NCI-H1694 (cell line): ENCODE results near the gene RAB8A.
"Not testable (repeated sequence)": the region's sequence is repeated elsewhere in the genome, so short reads cannot be mapped to it uniquely, and the experiment has no call there.

Source experiments
- DNase-seq: peaks from one replicate; lab custom pipeline; 2025; lab: John Stamatoyannopoulos, UW

The RAB8A gene

DNA sequence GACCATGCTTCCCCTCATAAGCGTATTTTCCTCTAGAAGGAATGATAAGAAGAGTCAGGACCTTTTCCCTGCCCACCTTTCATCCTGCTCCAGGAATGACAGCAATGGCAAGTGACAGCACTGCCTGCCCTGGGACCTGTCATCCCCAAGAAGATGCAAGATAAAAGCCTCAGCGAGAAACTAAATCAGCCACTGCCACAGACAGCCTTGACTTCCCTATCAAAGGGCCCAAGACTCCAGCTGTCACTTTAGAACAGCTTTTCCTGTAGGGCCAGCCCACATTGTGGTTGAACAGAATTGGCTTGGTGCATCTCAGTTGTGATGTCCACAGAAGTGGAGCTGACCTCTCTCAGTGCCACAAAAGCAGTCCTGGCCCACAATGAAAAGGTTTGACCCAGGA is 1.1 kb downstream of the RAB8A start:
- DNase-seq: no peak

DNA sequence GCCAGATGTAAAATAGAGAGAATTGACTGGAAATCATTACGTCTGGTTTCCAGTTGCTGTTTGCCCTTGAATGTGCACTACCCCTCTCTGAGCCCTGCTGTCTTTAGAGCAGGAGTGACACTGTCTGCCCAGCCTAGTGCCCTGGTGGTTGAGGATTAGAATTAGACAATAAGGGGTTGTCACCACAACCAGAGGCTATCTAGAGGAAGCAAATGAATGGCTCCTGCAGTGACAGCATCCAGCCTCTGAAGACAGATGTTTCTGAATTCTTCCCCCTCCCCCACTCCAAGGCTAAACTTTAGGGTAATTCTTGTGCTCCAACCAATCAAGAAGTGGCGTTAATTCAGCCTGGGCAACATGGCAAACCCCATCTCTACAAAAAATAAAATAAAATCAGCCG is 2.0 kb downstream of the RAB8A start:
- DNase-seq: no peak

DNA sequence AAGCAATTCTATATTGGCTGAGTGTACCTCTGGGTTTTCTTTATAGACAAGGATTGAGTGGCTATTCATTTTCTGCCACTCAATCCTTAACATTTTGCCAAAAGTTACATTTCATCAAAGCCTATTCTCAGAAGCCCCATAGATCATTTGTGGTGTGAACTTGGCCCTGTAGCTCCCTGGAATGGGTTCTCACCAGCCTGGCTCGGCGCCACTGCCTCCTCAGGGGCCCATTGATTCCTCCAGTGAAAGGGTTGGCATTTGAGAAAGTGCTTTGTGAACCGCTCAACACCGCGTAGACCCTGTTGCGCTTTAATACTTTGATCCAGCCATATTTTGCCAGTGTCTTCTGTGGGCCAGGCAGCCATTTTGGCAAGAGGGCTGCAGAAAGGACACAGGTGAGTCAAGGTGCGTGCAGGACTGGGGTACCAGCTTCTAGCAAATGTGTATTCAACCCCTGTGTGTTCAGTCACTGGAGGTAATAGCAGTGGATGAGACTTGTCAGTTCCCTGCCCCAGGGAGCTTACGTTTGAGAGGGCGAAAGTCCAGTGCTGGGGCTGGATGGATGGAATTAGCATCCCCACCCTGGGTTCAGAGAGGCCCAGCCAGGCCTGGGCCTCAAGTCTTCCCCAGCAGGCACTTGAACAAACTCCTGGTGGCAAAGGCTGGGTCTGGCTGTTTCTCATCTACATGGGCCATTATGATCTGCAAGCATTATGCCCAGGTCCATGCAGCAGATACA is 3.8 kb downstream of the RAB8A start:
- no peak for DNase-seq

DNA sequence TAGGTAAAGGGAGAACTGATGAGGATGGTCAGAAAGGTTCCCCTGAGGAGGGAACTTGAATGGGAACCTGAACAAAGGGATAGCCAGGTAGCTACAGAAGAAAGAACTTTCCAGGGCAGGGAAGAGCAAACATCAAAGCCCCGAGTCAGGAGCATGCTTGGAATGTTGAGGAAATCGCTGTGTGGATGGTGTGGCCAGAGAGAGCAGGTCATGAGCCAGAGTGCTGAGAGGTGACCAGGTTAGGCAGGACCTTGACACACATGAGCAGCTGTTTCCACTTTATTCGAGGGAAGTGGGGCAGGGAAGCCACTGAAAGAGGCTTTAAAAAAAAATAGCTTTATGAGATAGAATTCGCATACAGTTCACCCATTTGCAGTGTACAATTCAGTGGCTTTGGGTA is 4.4 kb downstream of the RAB8A start:
- no peak for DNase-seq

DNA sequence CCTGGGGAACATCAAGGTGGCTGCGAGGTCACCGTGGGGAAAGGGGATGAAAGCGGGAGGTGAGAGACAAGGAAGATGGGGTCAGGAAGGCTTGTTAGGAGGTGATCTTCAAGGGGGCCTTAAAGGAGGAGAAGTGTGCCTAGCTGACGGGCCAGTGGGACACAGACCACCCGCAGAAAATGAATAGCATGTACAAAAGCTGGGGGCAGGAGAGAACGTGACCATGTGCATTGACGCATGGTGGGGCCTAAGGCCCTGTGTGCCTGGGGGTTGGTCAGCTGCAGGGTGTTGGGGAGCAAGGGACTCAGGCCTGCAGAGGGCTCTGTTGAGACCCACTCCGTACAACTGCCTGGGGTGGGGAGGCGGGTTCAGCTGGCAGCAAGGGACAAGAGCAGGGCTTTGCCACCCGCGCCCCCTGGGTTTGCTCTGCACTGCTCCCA is 5.9 kb downstream of the RAB8A start:
- DNase-seq: no peak

DNA sequence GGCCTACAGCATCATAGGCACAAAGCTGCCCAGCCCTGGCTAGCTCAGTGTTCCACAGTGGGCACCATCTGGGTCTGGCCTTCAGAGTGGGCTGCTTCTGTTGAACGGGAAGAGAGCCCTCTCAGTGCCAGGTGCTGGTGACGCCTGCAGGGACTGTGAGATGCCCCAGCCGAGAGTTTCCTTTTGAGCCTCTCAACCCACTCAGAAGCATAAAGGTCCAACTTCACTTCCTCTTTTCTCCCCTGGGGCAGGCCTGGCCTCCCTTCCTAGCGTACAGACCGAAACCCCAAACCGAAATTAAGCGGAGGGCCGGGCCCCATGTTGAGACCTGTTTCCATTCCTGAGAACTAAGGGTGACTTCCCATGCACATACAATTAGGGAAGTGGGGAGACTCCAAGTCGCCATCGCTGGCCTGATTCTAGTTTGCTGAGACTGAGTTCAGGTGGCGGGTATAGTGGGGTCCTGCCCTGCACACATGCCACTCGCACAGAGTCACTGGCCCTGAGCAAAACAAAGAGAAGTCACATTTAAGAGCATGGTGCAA is 6.9 kb downstream of the RAB8A start:
- no peak for DNase-seq

DNA sequence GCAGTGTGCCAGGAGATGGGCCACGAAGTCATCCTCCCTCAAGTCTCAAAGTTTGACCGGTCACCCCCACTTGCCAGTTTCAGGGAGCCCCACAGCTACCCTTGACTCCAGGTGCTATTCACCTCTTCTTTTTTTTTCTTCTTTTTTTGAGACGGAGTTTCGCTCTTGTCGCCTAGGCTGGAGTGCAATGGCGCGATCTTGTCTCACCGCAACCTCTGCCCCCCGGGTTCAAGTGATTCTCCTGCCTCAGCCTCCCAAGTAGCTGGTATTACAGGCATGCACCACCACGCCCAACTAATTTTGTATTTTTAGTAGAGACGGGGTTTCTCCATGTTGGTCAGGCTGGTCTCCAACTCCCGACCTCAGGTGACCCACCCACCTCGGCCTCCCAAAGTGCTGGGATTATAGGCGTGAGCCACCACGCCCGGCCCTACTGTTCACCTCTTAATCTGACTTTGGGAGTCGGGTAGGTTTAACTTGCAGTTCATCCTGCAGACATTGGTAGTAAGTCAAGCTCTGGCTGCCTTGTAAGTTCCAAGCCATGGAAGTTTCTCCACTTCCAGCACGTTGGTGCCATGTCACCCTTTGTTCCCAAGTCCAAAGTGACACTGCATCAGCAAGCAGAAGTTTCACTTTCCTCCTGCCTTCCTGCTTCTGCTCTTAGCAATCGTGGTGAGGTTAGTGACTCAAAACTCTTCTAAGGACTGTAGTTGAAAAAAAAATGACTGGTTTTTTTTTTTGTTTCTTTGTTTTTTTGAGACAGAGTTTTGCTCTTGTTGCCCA is 7.6 kb downstream of the RAB8A start:
- not testable (repeated sequence) for DNase-seq

DNA sequence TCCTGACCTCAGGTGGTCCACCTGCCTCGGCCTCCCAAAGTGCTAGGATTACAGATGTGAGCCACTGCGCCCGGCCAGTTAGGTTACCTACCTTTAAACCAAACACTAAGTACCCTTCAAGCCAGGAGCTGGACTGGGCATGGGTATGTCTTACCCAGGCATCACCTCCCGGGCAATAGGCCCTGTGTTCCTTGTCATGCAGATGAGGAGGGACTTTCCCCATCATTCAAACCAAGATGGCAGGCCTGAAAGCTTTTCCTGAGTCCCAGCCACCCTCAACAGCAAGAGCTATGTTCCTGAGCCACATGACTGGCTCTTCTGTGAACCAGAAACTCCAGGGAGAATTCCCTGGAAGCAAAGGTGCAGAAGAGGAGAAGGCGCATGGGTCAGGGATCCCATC is 9.5 kb downstream of the RAB8A start:
- no peak for DNase-seq

DNA sequence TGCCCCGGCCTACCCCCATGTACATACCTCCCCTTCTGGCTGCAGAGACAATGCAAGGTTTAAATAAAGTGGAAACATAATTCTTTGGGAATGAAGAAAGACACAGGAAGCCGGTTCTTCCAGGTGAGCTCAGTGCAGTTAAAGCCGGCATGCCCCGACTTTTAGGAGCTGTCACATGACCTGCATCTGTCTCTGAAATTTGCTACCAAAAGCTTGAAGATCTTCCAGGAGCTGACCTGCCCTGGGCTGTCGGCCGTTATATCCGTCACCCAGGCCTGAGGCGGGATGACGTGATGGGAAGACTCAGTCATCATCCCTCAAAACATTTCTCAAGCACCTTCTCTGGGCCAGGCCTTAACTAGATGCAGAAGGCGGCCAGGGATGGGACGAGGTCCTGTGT is 10.3 kb downstream of the RAB8A start:
- no peak for DNase-seq

DNA sequence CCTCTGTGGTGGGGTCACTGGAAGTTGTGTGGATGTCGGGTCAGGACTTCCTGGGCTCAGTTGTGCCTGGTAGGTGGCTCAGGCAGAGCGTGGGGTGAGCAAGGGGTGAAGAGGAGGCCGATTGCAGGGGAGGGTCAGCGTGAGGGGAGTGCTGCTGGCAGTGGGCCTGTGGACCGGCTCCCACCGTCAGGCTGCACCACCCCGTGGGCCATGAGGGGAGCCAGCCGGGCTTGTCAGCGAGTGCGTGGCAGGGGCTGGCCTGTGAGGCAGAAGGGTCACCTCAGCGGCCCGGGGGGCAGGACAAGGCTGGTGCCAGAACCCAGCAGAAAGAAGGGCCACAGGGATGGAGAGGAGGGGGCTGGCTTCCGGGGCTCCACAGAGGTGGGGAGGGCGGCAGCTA is 13.3 kb downstream of the RAB8A start:
- no peak for DNase-seq

DNA sequence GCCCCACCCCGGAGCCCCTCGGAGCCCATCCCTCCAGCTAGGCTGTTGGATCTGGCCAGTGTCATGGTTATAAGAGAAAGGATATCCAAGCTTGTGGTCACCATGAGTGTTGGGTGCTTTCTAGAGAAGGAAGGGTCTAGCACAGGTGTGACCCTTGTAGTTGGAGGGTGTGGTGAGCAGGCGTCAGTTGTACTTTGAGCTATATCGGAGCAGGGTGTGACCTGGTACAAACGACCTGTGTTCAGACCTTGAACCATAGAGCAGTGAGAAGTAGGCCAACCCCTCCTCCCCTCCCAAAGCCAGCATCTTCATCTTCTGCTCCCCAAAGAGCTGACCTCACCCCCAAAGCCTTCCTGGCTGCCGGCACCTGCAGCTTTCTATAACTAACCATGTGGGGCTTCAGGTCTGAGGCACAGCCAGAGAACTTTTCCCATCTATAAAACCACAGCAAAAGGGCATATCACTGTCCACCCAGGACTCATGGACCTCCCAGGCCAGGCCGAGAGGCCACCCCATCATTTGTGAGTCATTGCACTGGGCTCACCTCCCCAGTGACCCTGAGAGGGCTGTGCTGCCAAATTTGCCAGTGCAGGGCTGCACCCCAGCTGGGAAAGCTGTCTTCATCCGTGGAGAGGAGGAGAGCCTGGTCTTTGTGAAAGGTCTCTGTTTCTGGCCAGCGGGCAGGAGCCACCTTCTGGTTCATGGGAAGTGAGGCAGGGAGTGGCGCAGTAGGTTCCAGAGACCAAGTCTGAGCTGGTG is 14.2 kb downstream of the RAB8A start:
- DNase-seq: no peak

DNA sequence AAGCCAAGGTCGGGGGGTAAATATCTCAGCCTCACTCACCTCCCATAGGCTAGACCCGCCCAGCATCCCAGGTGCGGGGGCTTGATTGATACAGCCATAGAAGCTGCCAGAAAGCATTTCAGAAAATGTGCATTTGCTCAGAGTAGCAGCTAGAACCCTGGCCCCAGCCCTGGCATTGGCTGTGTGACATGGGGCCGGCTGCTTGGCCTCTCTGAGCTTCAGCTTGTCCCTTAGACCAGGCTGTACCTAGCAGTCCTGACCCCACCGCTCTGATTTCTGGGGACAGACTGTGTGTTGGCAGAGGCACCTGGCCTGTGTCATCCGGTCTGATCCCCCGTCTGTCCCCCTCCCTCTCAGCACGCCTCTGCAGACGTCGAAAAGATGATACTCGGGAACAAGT is 15.4 kb downstream of the RAB8A start:
- no peak for DNase-seq

DNA sequence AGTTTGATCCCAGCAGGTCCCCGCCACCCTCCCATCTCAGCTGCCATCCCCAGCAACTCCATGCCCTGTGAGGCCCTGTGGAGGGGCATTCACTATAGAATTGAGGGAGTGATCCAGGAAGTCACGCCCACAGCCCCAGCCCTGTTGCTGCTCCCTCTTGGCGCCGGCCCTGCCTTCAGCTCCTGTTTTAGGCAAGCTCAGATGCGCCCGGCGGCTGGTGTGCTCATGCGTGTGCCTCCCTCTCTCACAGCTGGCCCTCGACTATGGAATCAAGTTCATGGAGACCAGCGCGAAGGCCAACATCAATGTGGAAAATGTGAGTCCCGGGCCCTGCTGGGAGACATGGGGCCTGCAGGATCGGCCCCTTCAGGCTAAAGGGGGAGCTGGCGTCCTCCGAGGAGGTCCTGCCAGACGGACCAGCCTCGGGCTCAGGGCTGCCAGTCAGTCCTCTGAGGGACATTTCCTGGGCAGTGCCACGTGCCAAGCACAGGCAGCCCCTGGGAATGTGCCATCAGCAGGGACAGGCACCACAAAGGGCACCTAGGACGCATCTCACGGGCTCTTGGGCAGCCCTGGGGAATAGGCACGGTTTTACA is 16.2 kb downstream of the RAB8A start:
- no peak for DNase-seq

DNA sequence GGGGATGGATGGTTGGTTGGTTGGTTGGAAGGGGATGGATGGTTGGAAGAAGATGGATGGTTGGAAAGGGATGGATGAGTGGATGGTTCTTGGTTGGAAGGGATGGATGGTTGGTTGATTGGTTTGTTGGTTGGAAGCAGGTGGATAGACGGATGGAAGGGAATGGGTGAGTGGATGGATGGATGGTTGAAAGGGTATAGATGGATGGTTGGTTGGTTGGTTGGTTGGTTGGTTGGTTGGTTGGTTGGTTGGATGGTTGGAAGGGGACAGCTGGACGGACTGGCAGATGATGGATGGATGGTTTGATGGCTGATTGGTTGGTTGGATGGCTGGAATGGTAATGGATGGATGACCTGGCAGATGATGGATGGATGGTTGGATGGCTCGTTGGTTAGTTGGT is 20.0 kb downstream of the RAB8A start:
- no peak for DNase-seq

DNA sequence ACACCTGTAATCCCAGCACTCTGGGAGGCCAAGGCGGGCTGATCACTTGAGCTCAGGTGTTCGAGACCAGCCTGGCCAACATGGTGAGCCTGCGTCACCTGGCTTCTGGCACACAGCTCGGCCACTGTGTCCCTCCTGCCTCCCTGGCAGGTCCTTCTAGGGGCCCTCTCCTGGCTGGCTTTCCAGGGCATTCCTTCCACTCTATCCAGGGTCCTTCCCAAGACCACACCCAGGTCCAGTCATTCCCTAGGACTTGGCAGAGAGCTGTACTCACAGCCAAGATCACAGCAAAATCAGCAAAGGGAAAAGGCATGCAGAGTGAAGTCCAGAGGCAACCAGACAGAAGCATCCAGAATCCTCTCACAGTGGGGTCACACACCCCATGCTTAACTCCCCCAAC is 22.1 kb downstream of the RAB8A start:
- DNase-seq: no peak

DNA sequence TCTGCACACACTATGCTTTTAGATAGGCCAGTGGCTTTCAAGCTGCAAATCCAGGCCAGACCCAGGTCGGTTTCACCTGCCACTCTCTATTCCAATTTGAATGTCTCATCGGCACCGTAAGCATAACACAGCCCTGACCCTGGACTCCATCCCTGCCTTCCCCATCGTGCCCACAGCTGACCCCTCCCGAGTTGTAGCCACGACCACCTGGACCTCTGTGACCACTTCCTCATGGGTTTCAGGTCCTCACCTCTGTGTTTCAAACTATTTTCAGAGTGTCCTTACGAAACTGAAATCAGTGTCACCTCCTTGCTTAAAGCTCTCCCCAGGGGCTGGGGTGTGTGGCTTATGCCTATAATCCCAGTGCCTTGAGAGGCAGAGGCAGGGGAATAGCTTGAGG is 22.8 kb downstream of the RAB8A start:
- DNase-seq: no peak

DNA sequence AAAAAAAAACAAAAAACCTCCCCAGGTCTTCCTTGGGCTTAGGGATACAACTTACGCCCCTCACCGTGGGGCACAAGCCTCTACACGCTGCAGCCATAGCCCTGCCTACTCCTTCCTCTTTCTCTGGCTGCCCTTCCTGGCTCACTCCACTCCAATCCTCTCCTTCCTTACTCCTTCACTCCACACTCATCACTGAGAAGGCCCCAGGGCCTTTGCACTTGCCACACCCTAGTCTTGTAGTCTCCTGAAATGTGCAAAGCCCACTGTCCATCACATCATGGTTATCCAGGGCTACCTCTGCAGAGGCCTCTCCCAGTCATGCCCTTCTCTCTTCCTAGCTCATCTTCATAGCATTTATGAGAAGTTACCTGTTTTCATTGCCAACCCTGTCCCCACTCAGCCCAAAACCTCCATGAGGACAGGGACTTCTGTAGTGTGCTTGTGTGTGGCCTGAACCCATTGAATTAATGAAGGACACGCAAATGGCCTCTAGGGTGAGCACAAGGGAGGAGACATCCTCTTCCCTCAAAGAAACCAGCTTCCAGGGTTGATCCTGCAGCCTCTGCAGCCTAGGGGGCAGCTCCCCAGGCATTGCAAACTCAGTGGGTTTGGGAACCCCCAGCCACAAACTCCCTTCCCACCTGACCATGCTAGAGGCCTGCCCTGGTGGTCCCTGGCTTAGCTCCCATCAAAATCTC is 23.9 kb downstream of the RAB8A start:
- no peak for DNase-seq

DNA sequence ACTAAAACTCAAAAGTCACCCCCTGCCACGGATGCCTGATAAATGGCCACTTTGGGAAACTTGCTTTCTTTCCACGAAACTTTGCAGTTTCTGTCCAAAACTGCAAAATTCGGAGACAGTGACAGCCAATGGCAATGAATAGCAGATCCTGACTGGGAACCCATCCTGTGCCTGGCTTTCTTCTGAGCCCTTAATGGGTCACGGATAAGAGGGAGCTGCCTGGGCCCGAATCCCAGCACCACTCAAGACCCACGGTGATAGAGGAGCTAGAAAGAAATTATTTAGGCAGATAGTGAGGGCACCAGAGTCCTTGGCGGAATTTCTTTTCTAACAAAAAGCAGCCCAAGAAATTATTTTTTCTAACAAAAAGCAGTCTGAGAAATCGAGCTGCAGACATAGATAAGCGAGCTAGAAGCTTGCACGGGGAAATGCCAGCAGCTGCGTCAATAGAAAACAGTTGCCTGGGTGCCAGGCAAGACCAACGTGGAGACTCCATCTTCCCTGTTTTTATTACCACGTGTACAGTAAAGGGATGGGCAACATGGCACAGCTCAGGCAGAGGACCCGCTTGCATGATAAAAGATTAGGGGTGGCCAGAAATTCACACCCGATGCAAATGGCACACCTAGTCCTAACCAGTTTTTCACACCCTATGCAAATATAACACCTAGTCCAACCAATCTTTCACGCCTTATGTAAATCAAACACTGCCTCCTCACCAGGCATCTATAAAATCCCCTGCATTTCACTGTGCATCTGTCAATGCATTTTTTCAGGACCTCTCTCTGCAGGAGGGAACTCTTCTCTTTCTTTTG is 24.7 kb downstream of the RAB8A start:
- DNase-seq: no peak

DNA sequence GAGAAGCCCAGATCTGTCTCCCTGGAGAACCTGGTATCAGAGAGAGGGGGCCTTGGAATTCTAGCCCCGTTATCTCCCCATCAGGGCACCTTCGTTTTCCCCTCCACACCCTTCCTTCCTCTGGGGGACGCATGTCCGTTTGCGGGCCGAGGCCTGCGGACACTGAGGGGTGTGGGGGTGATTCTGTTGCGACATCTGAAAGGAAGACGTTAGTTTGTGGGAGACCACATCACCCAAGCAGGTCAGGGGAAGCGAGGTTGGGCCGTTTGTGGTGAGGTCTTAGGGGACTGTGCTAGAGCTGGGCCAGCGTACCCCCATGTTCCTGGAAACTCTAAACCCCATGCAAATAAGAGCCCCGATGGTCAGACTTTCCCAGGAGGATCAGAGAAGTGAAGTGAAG is 28.1 kb downstream of the RAB8A start:
- no peak for DNase-seq

DNA sequence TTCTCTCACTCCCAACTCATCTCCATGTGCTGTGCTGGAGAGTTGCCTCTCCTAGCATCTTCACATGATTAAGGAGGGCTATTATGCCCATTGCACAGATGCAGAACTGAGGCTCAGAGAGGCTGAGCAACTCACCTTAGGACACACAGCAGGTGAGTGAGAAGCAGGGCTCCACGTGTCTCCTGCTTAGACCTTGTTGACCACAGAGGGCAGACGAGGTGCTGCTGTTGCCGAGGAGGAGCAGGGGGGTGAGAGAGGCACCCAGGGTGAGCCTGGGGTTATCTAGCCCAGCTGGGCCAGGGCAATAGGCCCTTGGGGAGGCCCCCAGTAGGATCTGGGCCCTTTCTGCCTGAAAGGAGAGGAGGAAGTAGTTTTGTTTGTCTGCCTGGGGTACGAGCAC is 29.4 kb downstream of the RAB8A start:
- DNase-seq: no peak
